ENCODE data around the gene TGFBR1. TPM values are rescaled to one million over a fixed set of nuclear protein-coding genes. Genes with fewer than 3 reads are reported as not detected.
"Not testable (repeated sequence)": the region's sequence is repeated elsewhere in the genome, so short reads cannot be mapped to it uniquely, and the experiment has no call there.

Gene TGFBR1
- total RNA-seq, 1 experiment from 2014 or later = 54.8 TPM

DNA sequence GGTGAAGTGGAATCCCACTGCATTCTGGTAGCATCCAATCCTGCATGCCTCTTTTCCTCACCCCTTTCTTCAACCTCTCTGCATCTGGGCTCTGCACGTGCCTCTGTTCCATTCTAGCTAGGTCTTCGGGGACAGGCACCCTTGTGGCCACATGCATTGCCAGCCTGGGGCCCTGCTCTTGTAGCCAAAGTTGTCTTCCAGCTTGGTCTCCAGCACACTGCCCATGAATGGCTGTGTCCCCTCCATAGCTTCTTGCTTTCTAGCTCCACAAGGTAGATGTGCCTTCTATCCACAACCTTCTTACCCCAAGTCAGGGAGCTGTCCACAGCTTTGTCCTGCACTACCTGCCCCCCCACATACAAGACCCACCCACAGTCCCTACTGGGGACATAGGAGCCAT is 84.3 kb downstream of the TGFBR1 start:
- DNase-seq (ENCODE audit: low read depth) = no peak

DNA sequence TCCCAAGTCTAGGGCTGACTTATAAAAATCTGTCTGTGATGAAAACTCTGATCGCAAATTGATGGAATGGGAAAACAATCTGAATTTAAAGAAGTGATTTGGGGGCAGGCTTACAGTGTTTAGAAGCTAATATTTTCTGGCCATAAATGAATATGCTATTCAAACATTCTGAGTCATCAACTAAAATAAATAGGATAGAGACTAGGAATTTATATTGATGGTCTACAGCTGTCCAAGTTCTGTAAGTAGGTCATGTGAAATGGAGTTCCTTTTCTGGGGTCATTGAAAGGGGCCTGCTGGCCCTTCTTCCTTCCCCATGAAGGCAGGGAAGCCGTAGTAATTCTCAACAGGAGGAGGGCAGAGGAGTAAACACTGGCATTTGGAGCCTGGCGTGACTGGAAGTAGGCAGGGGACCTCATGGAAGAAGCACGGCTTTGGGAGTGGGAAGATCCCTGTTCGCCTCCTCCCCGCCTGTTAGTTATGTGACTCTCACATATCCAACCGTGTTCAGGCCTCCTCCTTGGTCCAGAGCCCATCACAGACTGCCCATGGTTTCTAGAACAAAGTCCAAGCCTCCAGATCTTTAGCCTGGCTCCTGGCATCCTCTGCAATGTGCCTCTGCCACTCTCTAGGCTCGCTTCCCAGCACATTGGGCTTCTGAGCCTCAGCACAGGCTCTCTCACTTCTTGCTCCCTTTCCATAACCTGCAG is 85.1 kb downstream of the TGFBR1 start:
- DNase-seq (ENCODE audit: low read depth) = no peak

DNA sequence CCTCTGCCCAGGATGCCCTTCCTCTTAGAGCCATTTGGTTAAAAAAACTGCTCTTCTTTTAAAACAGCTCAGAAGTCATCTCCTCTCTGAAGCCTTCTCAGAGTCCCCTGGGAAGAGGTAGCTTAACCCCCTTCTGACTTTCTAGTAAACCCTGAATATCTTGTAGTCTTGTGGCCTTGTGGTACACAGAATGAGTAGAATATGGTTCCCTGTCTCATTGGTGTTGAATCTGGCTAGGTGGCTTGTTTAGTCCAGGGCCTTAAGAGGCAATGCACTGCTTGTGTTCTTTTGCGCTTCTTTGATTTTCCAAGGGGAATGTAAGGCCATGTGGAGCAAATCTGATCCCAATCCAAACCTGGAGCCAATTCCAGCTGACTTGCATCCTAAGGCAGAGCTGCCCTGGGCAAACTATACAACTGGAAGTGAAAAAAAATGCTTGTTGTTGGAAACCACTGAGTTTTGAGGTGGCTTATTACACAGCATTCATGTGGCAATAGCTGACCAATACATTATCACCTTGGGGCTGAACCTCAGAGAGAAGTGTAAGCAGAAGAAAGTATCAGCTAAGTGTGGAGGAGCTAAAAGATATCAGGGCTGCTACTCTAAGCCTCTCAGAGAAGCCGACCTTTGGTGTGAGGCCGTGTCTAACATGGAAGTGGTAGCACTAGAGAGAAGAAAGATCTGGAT is 85.8 kb downstream of the TGFBR1 start:
- DNase-seq (ENCODE audit: low read depth) = no peak

DNA sequence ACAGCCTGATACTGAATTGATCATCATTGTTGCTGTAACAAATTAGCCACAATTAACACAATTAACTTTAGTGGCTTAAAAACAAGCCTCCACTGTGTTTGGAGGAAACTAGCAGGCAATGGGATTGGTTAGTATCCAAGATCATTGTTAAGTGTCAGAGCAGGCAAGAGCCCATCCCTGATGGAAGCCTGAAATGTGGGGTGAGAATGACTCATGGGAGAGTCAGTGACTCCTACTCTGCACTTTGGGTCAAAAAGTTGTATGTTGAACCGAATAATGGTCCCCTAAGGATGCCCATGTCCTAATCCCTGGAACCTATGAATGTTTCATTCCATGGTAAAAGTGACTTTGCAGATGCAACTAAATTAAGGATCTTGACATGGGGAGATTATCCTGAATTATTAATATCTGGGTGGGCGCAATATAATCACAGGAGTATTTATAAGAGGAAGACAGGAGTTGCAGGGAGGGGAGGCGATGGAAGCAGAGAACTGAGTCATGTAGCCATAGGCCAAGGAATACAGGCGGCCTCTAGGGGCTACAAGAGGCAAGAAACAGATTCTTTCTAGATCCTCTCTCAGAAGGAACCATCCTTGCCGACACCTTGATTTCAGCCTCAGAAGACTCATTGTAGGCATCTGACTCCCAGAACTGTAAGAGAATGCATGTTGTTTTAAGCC is 88.0 kb downstream of the TGFBR1 start:
- DNase-seq (ENCODE audit: low read depth) = peak; percentile 58

DNA sequence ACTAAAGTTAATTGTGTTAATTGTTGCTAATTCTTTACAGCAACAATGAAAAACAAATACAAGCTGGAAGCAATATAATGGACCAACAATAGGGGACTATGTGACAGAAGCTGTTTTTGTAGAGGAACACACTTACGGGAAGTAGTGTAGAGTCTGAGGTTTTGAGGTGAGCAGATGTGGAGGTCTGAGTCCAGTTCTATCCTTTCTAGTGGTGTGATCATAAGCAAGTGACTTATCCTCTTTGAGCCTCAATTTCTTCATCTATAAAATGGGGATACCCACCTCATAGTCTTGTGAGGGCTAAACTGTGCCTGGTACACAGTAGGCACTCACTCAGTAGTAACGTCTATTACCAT is 88.5 kb downstream of the TGFBR1 start:
- no peak for DNase-seq (ENCODE audit: low read depth)

DNA sequence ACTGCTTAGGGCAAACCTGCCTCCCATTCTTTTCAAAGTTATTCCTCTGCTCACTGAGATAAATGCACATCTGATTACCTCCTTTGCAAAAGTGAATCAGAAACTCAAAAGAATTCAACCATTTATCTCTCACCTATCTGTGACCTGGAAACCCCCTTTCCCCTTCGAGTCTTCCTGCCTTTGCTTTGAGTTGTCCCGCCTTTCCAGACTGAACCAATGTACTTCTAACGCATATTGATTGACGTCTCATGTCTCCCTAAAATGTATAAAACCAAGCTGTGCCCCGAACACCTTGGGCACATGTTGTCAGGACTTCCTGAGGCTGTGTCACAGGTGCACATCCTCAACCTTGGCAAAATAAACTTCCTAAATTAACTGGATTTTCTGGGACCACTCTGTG is 91.6 kb downstream of the TGFBR1 start:
- not testable (repeated sequence) for DNase-seq (ENCODE audit: low read depth)

DNA sequence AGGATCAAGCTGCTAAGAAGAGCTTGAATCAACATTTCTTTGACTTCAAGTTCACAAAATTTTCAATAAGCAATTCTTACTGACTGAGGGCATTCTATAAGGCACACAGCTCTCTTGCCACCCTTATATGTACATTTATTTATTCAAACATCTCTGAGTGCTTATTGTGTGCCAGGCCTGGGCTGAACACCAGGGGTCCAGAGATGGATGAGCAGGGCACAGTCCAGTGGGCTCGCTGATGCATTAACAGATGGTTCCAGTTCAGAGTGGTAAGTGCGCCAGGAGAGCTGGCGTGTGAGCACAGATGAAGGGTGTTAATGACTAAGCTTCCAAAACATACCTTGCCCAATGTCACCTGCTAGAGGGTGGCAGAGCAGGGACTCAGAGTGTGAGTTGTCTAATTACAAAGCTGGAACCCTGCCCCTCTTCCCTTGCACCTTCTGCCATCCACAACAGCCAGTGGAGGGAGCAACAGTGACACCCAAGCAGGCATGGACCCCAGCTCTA is 92.3 kb downstream of the TGFBR1 start:
- no peak for DNase-seq (ENCODE audit: low read depth)

DNA sequence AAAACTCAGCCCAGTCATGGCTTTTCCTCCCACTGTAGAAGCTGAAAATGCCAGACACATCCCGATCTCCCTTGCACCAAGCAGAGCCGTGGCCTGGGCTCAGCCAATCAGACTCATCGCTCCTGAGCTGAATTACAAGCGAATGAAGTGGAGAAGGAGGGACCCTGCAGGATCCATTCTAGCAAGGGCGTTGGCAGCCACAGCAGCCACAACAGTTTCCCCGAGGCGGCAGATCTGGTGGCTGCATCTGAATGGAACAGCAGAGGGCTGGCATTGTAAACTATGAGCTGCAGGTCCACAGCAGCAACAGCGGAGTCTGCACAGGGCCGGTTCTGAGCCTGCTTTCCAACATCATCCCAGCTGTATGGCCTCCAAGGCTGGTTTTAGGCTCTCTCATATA is 93.1 kb downstream of the TGFBR1 start:
- peak; percentile 55 for DNase-seq (ENCODE audit: low read depth)

DNA sequence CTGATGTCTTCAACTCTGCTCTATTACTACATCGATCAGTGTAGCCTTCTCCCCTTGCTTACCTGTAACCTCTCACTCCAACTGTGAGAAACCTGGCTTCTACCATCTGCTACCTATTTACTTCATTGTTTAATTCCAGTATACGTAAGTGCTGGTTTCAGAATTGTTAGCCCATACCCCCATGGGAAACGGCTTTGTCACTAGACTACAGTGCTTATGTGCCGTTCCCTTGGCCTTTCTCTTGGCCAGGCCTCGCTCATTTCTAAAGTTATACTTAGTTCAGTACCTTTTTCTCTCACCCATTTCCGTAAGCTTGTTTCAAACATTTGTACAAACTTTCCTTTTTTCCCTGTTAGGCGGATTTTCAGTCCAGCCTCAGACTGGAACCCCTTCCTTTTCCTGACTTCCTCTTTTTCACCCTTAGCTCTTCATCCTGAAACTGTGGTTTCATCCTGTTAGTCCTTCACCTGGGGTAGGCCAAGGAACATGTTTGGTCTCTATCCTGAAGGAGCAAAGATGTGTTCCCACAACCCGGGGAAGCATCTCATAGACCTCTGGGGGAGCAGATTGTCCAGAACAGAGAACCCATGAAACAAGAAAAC is 95.1 kb downstream of the TGFBR1 start:
- no peak for DNase-seq (ENCODE audit: low read depth)

DNA sequence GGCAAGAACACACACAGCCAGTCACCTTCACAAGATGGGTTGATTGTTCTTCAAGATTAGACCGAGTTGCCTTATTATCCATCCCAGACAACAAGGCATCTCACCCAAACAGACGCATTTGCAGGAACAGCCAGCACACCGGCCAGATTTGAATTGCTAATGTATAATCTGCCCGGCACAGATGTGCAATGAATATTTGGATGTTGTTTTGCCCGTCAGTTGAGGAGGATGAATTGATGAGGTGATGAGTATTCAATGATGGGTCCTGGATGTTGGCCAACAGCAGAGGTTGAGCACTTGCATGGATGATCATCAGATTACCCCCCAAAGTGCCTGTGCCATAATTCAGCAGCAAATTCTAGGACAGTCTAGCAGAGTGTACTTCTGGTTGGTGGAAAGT is 96.7 kb downstream of the TGFBR1 start:
- no peak for DNase-seq (ENCODE audit: low read depth)

Other genes with a start within 250 kb of the TGFBR1 start
- 20.2 and 21.1 TPM in 2 replicates for gene COL15A1, start 161.2 kb upstream of the TGFBR1 start, total RNA-seq (2014; rRNA removed; shearing (Covaris generic))
- 49.4 and 55.6 TPM in 2 replicates for gene ALG2, start 116.8 kb downstream of the TGFBR1 start, total RNA-seq (2014; rRNA removed; shearing (Covaris generic))
- 267 and 309 TPM in 2 replicates for gene SEC61B, start 117.2 kb downstream of the TGFBR1 start, total RNA-seq (2014; rRNA removed; shearing (Covaris generic))

Data from RPMI7951 (cell line).